Raji (cell line): ENCODE data around the gene MZB1.
A peak's percentile ranks its signal among the peaks of the same experiment; 100 is the strongest.

ENCODE experiments used
- POLR2A ChIP-seq: IDR thresholded peaks from 2 replicates; pipeline ENCODE4 v1.6.1; 2011; ENCODE audit warnings: low read depth, low read length, control low read depth; ENCODE audit not compliant: insufficient read depth

The MZB1 gene

DNA sequence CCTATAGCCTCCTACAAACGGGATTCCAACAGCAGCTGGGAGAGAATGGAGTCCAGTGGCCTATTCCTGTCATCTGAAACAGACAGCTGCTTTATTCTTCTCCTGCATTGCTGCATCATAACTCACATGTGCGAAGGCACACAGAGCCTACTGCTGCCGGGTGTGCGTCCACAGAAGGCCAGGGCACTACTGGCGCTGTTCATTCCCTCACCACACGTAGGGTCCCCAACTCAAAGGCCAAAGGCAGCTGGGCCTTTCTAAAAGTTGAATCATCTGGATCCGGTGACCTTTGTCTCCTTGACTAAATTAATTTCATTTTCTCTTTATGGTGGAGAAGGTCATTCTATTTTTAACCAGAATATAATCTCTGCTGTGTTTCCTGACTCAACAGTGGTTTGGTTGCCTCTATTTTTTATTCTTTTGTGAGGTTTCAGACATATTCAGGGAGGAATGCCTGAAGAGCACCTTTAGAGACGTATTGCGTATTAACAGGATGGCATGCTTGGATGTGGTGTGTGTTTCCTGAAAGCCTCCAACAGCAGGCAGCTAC lies 24.9 kb upstream of the MZB1 start:
- no peak for TF ChIP-seq POLR2A

DNA sequence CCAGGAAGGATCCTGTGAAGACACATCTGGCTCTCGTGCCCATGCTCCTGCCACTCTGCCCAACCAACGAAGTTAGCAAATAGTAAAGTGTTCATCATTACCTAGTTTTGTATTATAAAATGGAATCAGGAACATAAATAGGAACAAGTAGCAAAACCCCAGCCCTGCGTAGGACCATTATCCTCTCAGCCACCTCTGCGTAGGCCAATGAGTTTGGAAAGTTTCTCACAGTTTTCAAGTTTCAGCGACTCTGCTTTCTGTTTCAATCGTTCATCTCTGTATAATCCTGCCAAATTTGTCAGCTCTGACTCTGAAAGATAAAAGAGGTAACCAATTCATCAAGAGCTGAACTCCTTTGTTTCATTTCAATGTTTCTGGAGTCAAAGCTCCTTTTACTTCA lies 24.2 kb upstream of the MZB1 start:
- no peak for TF ChIP-seq POLR2A

DNA sequence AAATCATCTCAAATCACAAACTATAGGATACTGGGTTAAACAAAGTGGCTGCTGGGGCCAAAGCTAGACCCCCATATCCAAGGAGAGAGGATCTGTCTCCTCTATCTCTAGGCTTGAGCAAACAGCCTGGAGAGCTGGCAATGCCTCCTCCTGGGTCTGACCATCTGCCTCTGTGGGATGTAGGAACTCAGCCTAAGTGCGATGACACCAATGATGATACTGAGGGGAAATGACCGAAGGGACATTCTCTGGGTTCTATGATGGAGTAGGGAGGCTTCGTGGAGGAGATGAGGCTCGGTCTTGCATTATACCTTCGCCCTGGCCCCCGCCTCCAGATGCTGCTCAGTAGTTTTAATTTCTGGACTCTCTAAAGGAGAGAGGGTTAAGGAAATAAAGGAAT lies 23.4 kb upstream of the MZB1 start:
- no peak for TF ChIP-seq POLR2A

DNA sequence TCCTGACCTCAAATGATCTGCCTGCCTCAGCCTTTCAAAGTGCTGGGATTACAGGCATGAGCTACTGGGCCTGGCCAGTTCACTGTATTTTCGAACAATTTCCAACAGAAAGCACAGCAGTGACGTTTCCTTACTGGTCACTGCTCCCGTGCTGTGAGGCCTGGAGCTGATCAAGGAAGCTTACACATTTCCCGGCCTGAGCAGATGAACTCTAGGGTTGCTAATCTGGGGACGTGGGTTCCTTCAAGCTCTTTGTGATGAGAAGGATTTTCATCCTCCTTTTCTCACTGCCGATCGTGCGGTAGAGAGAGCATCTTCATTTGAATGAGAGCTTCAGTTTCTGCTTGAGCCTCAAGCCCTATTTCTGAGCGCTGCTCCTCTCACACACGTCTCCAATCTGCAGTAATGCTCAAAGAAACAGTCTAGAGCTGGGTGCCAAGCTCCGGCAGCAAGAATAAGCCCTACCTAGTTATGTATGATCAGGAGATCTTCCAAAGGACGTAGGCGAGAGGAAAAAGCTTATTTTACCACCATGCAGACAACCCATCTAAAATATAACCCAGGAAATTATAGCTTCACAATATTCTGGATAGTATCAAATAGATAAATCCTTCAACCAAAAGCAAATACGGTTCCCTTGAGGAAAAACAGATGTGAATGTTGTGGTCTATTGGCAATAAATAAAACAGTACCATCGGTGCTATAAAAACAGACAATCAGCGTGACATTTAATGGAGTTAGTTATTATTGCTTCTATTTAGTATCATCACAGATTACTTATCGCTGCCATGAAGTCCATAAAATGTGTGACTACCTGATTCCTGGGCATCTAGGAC lies 21.5 kb upstream of the MZB1 start:
- TF ChIP-seq POLR2A: no peak

DNA sequence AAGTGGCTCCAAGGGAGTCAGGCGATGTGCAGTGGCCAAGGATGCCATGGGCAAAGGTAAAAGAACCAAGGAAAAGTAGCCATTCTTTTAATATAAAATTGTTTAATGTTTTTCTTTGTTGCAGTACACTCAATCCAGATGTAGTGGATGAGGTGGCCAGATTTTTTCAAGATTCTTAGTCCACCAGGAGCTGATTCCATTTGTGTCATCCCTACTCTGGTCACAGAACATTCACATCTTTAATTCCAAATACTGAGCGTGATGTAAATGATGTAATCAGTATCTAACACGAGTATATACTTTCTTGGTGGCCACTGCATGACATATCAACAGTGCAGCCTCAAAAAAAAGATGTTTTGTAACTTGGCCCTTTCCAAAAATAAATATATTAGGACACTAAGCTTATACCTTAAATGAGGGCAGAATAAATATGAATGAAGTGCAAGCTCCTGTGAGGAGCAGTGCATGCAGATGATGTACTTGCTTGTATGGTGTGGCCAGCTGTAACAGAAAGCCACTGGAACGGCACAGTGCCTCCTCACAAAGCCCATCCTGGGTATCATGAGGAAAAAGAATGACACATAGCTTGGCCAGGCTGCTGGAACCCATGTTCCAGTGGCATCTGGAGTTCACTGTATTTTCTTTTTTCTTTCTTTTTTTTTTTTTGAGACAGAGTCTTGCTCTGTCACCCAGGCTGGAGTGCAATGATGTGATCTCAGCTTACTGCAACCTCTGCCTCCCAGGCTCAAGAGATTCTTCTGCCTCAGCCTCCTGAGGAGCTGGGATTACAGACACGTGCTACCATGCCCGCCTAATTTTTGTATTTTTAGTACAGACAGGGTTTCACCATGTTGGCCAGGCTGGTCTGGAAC lies 20.6 kb upstream of the MZB1 start:
- TF ChIP-seq POLR2A: no peak

DNA sequence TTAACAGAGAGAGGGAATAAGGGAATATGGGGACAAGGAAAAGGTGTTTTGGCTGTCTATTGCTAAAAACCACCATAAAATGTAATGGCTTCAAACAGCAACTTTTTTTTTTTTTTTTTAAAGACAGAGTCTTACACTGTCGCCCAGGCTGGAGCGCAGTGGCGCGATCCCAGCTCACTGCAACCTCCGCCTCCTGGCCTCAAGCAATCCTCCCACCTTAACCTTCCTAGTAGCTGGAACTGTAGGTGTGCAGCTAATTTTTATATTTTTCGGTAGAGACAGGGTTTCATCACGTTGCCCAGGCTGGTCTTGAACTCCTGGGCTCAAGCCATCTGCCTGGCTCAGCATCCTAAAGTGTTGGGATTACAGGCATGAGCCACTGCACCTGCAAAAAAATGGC lies 18.5 kb upstream of the MZB1 start:
- TF ChIP-seq POLR2A: no peak

DNA sequence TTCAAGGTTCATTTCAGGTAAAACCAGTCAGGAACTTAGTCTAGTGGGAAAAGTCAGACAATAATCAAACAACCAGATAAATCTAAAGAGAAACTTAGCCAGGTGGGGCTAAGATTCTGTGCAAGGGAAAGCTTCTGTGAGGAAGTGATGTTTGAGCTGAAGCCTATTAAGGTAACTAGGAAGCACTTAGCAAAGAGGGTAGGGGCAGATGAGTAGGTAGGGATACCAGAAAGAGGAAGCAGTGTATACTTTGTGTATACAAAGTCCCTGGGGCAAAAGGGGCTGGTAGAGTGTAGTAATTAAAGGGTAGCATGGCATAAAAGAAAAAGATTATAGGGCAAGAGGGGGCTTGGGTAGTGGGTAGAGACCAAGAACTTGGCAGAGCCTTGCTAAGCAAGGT lies 17.8 kb upstream of the MZB1 start:
- TF ChIP-seq POLR2A: 0 out of 2 replicates have a peak, but pooled peaks have one; percentile 22

DNA sequence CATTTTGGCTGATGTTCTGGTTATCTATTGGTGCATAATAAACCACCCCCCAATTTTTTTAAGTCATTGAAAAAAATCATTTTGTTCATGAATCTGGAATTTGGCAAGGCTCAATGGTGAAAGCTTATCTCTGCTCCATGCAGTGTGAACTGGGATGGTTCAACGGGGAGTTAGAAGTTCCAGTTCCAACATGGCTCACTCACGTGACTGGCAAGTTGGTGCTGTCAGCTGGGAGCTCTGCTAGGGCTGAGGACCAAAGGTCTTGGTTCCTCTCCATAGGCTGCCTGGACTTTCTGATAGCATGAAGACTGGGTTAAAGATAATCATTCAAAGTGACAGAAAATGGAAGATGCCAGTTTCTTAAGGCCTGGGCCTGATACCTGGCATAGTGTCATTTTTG lies 17.2 kb upstream of the MZB1 start:
- TF ChIP-seq POLR2A: no peak

DNA sequence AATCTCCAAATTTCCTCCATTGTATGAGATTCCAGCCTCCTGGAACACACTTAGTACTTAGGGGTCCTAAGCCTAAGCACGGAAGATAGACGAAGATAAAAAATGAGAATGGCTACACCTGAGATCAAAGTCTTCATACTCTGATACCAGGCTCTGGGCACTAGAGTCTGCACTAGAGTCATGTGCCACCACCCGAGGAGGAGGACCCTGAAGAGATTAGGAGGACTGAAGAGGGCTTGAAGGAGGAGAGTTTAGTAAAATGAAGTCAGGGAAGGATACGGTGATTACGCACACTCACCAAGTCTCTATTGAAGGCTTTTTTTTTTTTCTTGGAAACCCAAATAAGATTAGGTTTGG lies 14.7 kb upstream of the MZB1 start:
- TF ChIP-seq POLR2A: no peak

DNA sequence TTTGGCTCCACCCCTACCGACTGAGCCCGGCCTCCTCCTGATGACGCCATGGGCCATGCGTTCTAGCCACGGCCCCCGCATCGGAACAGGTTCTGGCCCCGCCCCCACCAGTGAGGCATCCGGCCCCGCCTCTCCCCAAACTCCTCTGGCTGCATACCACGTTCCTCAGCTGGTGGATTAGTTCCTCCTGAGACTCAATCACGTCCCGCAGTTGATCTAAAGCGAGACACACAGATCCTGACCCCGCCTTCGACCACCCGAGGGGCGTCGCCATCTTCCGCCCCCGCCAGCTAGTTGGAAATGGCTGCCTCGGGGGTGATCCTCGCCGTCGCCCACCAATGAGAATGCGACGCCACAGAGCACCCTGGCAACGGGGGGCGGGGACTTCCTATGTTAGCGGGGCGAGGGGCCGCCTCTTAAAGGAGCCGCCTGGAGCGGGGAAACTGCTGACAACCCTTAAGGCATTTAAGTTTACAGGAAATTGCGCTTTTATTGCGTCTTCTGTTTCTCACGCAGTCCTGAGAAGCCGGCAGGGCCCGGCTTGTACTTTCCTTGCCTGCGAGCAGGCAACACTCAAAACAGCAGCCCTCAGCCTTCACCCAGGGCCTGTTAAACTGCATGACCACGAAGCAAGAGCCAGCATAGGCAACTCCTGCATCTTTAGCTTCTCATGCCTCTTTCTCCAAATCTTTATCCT lies 14.2 kb upstream of the MZB1 start, which contains the start of gene SPATA24:
Gene SPATA24, minus strand, starts transcription at position 303 of the 697 bp plus-strand sequence. Its CDS starts 29 bp downstream, at position 274.
- TF ChIP-seq POLR2A: peak; percentile 59

DNA sequence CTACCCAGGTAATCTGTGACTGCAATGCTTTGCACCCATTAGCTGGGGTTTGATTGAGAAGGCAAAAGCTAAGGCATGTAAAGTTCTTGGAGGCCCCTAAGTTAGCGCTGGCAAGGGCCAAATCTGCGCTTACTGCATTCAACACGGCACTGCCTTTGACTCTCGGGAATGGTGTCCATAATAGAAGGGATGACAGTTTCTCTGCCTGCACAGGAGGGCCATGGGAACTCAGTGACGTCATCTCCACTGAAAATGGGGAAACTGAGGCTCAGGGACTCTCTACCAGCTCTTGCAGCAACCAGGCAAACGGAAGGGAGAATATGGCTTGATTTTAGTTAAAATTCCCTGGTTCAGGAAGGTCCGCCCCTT lies 13.7 kb upstream of the MZB1 start:
- TF ChIP-seq POLR2A: no peak; the same call in 1 of the 2 replicates

DNA sequence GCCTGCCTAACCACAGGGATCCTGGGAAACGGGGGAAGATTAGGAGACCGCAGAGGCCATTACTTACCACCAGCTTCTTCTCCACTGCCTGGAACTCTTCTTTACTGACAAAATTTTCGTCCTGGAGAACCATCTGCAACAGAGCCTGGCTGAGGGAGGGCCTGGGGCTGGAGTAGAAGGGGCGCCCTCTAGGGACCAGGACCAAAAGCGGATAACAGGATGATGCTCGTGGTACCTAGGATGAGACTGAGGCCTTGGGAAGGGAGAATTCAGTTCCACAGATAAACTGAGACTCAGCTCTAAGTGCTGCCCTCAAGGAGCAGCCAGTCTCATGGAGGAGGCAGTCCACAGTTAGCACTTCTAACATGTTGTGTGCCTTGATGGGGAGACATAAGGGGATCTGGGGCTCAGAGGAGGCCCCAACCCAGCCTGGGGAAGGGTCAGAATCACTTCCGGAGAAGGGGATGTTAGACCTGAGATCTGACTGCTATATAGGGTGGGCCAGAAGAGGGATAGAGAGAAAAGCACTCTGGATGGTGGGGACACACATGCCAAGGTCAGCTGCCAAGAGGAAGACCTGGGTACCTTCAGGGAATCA lies 12.9 kb upstream of the MZB1 start:
- TF ChIP-seq POLR2A: no peak

DNA sequence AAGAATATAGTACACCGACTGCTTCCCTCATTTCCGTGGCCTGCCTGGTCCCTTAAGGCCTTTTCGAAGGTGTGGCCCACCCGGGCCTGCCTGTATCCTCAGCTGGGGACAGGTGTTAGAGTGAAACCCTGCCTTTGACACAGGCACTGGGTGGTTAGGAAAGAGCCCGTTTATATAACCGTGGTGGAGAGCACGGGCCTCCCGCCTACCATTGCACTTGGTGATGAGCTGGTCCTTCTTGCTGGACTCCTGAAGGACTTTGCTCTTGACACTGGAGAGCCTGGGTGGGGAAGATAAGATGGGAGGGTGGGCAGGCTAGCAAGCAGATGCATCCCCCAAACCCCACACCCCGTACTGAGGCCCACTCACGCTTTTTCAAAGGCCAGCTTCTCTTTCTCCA lies 11.8 kb upstream of the MZB1 start:
- TF ChIP-seq POLR2A: peak; percentile 19; the same call in 1 of the 2 replicates

DNA sequence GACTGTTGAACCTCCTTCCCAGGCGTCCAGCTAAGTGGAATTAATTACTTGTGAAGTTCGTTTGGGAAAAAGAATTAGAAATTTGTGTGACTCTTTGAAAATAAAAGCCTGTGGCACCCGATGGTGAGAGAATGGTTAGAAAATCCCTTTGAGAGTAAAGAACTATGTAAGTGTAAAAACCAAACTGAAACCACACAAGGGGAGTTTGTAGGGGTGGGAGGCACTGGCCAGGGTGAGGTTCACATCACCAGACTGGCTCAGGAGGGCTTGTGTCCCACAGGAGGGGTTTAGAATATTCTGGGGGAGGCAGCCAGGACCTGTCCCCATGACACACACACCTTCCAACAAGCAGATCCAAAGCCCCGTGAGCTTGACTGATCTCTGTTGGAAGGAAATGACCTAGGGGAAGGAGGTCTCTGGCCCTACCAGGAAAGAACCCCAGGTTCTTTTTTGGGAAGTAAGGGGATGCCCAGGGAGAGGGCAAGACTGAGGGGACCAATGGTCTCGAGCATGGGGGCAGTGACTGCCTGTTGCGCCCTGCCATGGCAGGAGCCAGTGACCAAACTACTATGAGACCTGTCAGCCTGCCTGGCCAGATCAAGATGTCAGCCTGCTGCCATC lies 9.9 kb upstream of the MZB1 start:
- TF ChIP-seq POLR2A: peak; percentile 39; the same call in 1 of the 2 replicates

DNA sequence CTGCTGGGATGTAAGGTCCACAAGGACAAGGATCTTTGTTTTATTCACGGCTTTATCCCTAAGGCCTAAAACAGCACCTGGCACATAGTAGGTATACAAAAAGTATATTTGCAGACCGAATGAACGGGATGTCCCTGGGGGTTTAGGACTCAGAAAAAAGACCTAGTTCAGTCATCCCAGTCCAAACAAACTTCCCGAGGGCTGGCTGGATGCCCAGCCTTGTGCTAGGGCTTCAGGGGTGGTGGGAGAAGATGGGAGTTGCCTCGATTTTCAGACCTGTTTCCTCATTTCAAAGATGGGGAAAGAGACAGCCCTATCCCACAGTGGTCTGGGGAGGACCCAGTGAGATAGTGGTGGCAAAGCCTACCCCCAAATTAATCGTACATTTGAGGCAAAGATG lies 8.2 kb upstream of the MZB1 start:
- no peak for TF ChIP-seq POLR2A

DNA sequence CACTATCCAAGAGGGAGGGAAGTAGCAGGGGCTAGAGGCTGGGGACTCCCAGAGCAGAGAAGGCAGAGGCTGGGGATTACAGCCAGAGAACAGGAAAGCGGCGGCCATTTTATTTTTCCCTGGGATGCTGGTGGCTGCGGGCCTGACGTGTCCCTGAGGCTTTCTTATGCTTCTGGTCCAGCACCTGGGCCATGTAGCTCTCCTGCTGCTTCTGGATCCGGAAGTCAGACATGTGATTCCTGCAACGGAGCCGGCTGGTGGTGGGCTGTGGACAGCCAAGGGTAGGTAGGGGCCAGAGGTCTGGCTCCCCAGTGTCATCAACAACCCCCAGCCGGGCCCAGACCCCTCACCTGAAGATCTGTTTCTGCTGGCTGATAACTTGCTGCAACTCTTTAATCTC lies 7.0 kb upstream of the MZB1 start:
- TF ChIP-seq POLR2A: no peak; the same call in 1 of the 2 replicates
